Neuron (in vitro differentiated cells): ENCODE results near the gene TTLL11.

Experiments
- H2AFZ ChIP-seq: one replicate; pipeline ENCODE4 v1.6.1; 2013; ENCODE audit warnings: low read depth, mild to moderate bottlenecking, inconsistent platforms, low read length, moderate library complexity
- H3K27me3 ChIP-seq: one replicate; pipeline ENCODE4 v1.6.1; 2013; ENCODE audit warnings: low read length; ENCODE audit not compliant: insufficient read depth
- H3K36me3 ChIP-seq: one replicate; pipeline ENCODE4 v1.6.1; 2013; ENCODE audit warnings: low read length; ENCODE audit not compliant: insufficient read depth
- H3K4me1 ChIP-seq: one replicate; pipeline ENCODE4 v1.6.1; 2013; ENCODE audit warnings: low read length; ENCODE audit not compliant: insufficient read depth
- H3K4me3 ChIP-seq: 2 replicates; pipeline ENCODE4 v1.5.1; 2013; ENCODE audit warnings: mild to moderate bottlenecking, low read length, moderate library complexity
- H3K9me3 ChIP-seq: one replicate; pipeline ENCODE4 v1.6.1; 2013; ENCODE audit warnings: low read length

The TTLL11 gene

GRCh38 chr9:121944711-121945191 lies 148.4 kb downstream of the TTLL11 start:
- Histone ChIP-seq H3K9me3 (no peaks in the 10 kb centered on the region), H3K36me3 (no peaks in the 10 kb centered on the region), H3K27me3 (peaks cover 4% of the 10 kb centered on the region)

GRCh38 chr9:121943463-121943862 lies 149.6 kb downstream of the TTLL11 start:
- no peak overlapping the region for H2AFZ ChIP-seq
- H3K27me3 ChIP-seq: peaks cover 4% of the 10 kb centered on the region
- peaks cover 3% of the 10 kb centered on the region for H3K4me1 ChIP-seq
- no peak overlapping the region for H3K4me3 ChIP-seq
- H3K36me3 ChIP-seq: no peaks in the 10 kb centered on the region
- H3K9me3 ChIP-seq: no peaks in the 10 kb centered on the region

More at GRCh38 chr9:121944711-121945191, 148.4 kb downstream of the TTLL11 start:
- Histone ChIP-seq H3K4me3 (no peak overlapping the region), H2AFZ (no peak overlapping the region), H3K4me1 (peaks cover 3% of the 10 kb centered on the region)

GRCh38 chr9:121942866-121943382 lies 150.2 kb downstream of the TTLL11 start:
- peaks cover 4% of the 10 kb centered on the region for H3K27me3 ChIP-seq
- no peaks in the 10 kb centered on the region for H3K9me3 ChIP-seq
- H3K4me3 ChIP-seq: no peak overlapping the region
- H3K4me1 ChIP-seq: peaks cover 3% of the 10 kb centered on the region
- no peak overlapping the region for H2AFZ ChIP-seq
- H3K36me3 ChIP-seq: no peaks in the 10 kb centered on the region

GRCh38 chr9:121942313-121942712 lies 150.8 kb downstream of the TTLL11 start:
- H3K27me3 ChIP-seq: peaks cover 4% of the 10 kb centered on the region
- no peaks in the 10 kb centered on the region for H3K9me3 ChIP-seq
- peaks cover 3% of the 10 kb centered on the region for H3K4me1 ChIP-seq
- no peaks in the 10 kb centered on the region for H3K36me3 ChIP-seq
- H3K4me3 ChIP-seq: no peak overlapping the region
- H2AFZ ChIP-seq: no peak overlapping the region

- Histone ChIP-seq H3K9me3 (no peaks in the 10 kb centered on the region), H3K27me3 (peaks cover 4% of the 10 kb centered on the region), H3K36me3 (no peaks in the 10 kb centered on the region), H3K4me3 (no peak overlapping the region), H2AFZ (no peak overlapping the region), H3K4me1 (peaks cover 3% of the 10 kb centered on the region)
Observed at GRCh38 chr9:121939643-121940042, 153.5 kb downstream of the TTLL11 start.

GRCh38 chr9:121938621-121939020 lies 154.5 kb downstream of the TTLL11 start:
- no peak overlapping the region for H2AFZ ChIP-seq
- peaks cover 4% of the 10 kb centered on the region for H3K27me3 ChIP-seq
- no peaks in the 10 kb centered on the region for H3K9me3 ChIP-seq
- peaks cover 3% of the 10 kb centered on the region for H3K4me1 ChIP-seq
- H3K36me3 ChIP-seq: no peaks in the 10 kb centered on the region
- H3K4me3 ChIP-seq: no peak overlapping the region

GRCh38 chr9:121937240-121937639 lies 155.9 kb downstream of the TTLL11 start:
- Histone ChIP-seq H3K4me1 (peaks cover 3% of the 10 kb centered on the region), H3K4me3 (no peak overlapping the region), H3K27me3 (peaks cover 4% of the 10 kb centered on the region), H3K36me3 (no peaks in the 10 kb centered on the region), H3K9me3 (peaks cover 2% of the 10 kb centered on the region), H2AFZ (no peak overlapping the region)

GRCh38 chr9:121935739-121936138 lies 157.4 kb downstream of the TTLL11 start:
- no peaks in the 10 kb centered on the region for H3K36me3 ChIP-seq
- no peak overlapping the region for H2AFZ ChIP-seq
- H3K9me3 ChIP-seq: peaks cover 2% of the 10 kb centered on the region
- no peak overlapping the region for H3K4me3 ChIP-seq
- H3K27me3 ChIP-seq: no peaks in the 10 kb centered on the region
- no peaks in the 10 kb centered on the region for H3K4me1 ChIP-seq

GRCh38 chr9:121930956-121931355 lies 162.2 kb downstream of the TTLL11 start:
- peaks cover 4% of the 10 kb centered on the region for H3K9me3 ChIP-seq
- H2AFZ ChIP-seq: no peak overlapping the region
- H3K4me3 ChIP-seq: no peak overlapping the region
- peaks cover 5% of the 10 kb centered on the region for H3K27me3 ChIP-seq
- H3K36me3 ChIP-seq: no peaks in the 10 kb centered on the region
- H3K4me1 ChIP-seq: peaks cover 2% of the 10 kb centered on the region

GRCh38 chr9:121929893-121930875 lies 162.9 kb downstream of the TTLL11 start:
- Histone ChIP-seq H3K27me3 (peaks cover 5% of the 10 kb centered on the region), H3K4me3 (no peak overlapping the region), H3K4me1 (peaks cover 4% of the 10 kb centered on the region), H2AFZ (no peak overlapping the region), H3K9me3 (peaks cover 4% of the 10 kb centered on the region), H3K36me3 (no peaks in the 10 kb centered on the region)

GRCh38 chr9:121927636-121928035 lies 165.5 kb downstream of the TTLL11 start:
- Histone ChIP-seq H3K27me3 (peaks cover 8% of the 10 kb centered on the region), H2AFZ (no peak overlapping the region), H3K4me1 (peaks cover 4% of the 10 kb centered on the region)

GRCh38 chr9:121927081-121927480 lies 166.0 kb downstream of the TTLL11 start:
- Histone ChIP-seq H2AFZ (no peak overlapping the region), H3K27me3 (peaks cover 8% of the 10 kb centered on the region), H3K4me1 (peaks cover 4% of the 10 kb centered on the region), H3K9me3 (peaks cover 2% of the 10 kb centered on the region), H3K4me3 (no peak overlapping the region), H3K36me3 (no peaks in the 10 kb centered on the region)

More at GRCh38 chr9:121927636-121928035, 165.5 kb downstream of the TTLL11 start:
- H3K36me3 ChIP-seq: no peaks in the 10 kb centered on the region
- H3K4me3 ChIP-seq: no peak overlapping the region
- peaks cover 2% of the 10 kb centered on the region for H3K9me3 ChIP-seq

GRCh38 chr9:121926351-121926801 lies 166.7 kb downstream of the TTLL11 start:
- Histone ChIP-seq H3K27me3 (peaks cover 8% of the 10 kb centered on the region), H3K9me3 (peaks cover 2% of the 10 kb centered on the region), H3K36me3 (no peaks in the 10 kb centered on the region), H3K4me3 (no peak overlapping the region), H2AFZ (no peak overlapping the region), H3K4me1 (peaks cover 4% of the 10 kb centered on the region)
